Measurements from ENCODE around the gene USP5.

USP5 gene

DNA sequence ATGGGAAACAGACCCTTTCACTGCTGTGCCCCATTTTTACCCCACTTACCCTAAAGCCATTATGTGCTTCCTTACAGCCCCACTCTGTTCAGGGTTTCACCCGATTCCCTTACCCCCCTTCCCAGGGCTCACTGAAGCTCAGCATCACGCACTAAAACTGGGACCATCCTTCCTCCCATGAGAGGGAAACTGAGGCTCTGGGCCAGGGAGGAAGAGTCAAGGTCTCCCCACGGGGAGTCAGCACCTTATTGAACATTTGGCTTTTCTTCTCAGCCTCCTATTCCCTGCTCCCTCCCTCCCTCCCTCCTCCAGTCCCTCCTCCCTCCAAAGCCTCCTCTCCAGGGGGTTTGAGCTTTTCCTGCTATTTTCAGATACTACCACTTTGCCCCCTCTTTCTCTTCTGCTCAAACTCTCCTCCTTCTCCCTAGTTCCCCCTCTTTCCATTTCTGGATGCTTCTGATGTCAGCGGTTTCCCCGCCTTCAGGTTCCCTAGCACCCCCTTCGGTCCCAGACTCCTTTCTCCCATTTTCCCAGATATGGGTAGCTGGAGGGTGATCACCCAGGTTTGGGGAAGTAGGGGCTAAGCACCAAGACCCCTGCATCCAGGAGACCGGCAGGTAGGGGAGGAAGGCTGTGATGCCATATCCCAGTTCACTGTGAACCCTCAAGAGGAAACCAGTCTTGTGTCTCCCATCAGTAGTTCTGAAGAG is 29.4 kb upstream of the USP5 start:
- peak overlapping the region; percentile 58 for H3K4me3 ChIP-seq (ENCODE audit: low read length)
- DNase-seq (ENCODE audit: low read depth): no peak

DNA sequence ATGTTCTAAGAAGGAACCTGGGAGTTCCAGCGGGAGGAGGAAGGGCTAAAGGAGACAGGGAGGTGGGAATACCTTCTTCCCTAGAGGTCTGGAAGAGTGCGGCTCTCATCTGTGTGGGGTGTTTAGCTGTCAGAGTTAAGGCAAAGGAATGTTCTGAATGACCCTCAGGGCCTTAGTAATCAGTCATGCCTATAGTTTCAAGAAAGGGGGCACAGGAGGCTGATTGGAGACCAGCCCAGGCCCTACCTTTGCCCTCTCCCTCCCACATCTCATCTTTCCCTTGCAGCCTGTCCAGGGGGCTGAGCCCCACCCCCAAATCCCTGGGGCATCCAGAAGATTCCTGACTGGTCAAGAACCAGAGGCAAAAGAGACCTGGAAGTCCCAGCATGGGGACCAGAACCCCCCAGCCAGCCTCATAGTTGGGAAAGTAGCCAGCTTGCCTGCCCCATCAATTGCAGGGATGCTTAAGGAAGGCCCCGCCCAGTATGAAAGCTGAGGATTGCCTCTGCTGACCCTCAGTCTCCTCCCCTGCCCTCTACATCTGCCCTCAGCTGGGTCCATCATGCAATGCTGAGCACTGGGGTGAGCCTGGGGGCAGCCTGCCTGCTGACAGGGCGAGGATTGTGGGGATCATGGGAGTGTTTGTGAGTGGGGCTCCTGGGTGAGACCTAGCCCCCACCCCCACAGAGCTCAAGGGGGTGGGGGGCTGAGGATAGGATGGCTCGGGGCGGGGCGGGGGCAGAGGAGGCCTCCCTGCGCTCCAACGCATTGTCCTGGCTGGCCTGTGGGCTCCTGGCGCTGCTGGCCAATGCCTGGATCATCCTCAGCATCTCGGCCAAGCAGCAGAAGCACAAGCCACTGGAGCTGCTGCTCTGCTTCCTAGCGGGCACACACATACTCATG is 28.5 kb upstream of the USP5 start:
- no peak overlapping the region for H3K4me3 ChIP-seq (ENCODE audit: low read length)
- no peak for DNase-seq (ENCODE audit: low read depth)
- TF ChIP-seq, protein P1, sequence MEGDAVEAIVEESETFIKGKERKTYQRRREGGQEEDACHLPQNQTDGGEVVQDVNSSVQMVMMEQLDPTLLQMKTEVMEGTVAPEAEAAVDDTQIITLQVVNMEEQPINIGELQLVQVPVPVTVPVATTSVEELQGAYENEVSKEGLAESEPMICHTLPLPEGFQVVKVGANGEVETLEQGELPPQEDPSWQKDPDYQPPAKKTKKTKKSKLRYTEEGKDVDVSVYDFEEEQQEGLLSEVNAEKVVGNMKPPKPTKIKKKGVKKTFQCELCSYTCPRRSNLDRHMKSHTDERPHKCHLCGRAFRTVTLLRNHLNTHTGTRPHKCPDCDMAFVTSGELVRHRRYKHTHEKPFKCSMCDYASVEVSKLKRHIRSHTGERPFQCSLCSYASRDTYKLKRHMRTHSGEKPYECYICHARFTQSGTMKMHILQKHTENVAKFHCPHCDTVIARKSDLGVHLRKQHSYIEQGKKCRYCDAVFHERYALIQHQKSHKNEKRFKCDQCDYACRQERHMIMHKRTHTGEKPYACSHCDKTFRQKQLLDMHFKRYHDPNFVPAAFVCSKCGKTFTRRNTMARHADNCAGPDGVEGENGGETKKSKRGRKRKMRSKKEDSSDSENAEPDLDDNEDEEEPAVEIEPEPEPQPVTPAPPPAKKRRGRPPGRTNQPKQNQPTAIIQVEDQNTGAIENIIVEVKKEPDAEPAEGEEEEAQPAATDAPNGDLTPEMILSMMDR (conservative IDR thresholded peaks at IDR 0.05; ENCODE audit: low read length): no peak

More for the DNA sequence above, 29.4 kb upstream of the USP5 start:
- TF ChIP-seq, protein P1 (conservative IDR thresholded peaks at IDR 0.05; ENCODE audit: low read length): no peak

DNA sequence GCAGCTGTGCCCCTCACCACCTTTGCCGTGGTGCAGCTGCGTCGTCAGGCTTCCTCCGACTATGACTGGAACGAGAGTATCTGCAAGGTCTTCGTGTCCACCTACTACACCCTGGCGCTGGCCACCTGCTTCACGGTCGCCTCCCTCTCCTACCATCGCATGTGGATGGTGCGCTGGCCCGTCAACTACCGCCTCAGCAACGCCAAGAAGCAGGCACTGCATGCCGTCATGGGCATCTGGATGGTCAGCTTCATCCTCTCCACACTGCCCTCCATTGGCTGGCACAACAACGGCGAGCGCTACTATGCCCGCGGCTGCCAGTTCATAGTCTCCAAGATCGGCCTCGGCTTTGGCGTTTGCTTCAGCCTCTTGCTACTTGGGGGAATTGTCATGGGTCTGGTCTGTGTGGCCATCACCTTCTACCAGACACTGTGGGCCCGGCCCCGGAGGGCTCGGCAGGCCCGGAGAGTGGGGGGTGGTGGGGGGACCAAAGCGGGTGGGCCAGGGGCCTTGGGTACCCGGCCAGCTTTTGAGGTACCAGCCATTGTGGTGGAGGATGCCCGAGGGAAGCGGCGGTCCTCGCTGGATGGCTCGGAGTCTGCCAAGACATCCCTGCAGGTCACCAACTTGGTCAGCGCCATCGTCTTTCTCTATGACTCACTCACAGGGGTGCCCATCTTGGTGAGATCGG is 27.7 kb upstream of the USP5 start:
- no peak overlapping the region for H3K4me3 ChIP-seq (ENCODE audit: low read length)
- TF ChIP-seq, protein P1 (conservative IDR thresholded peaks at IDR 0.05; ENCODE audit: low read length): no peak
- no peak for DNase-seq (ENCODE audit: low read depth)

DNA sequence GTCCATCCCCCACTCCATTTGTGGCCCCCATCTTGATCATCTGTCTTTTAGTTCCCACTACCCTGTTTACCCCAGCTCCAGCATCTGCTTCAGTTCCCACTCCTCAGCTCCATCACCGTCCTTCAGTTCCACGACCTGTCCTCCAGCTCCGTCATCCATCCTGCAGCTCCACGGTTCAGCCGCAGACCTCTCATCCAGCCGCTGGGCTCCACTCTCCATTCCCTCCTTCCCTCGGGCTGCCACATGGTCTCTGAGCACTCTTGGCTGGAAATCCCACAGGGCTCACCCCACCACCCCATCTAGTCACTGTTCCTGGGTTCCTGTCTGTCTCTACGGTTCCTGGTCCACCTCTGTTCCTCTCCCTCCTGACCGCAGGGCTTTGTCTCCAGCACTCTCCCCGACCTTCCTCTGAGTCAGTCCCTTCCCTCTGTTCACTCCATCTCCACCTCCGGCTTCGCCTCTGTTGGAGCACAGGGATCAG is 27.0 kb upstream of the USP5 start:
- peak overlapping the region; percentile 52 for H3K4me3 ChIP-seq (ENCODE audit: low read length)
- peak; percentile 29 for DNase-seq (ENCODE audit: low read depth)
- TF ChIP-seq, protein P1 (conservative IDR thresholded peaks at IDR 0.05; ENCODE audit: low read length): no peak

DNA sequence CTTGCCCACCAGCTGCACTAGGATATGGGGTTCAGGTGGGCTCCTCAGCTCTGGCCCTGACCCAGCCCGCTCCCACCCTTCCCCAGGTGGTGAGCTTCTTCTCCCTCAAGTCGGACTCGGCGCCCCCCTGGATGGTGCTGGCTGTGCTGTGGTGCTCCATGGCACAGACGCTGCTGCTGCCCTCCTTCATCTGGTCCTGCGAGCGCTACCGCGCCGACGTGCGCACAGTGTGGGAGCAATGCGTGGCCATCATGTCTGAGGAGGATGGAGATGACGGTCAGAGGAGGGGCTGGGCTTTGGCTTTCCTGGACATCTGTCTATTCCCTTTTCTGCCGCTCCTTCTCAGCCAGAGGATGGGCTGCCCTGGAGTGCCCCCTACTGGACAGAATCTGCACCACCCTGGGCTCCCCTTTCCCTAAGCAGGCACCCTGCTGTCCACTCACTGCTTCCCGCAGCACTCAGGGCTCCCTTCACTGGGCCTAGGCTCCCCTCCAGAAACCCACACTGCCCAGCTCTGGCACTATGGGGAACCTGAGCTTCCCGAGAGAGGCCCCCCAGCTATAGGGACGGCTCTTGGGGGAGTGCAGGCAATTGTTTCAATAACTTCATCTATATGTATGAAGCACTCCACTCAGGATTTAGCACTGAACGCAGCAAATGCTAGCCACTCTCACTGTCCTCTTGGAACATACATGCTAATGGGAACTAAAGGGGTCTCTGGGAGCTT is 26.4 kb upstream of the USP5 start:
- DNase-seq (ENCODE audit: low read depth): peak; percentile 80
- TF ChIP-seq, protein P1 (conservative IDR thresholded peaks at IDR 0.05; ENCODE audit: low read length): peak; percentile 89
- peak overlapping the region; percentile 52 for H3K4me3 ChIP-seq (ENCODE audit: low read length)

DNA sequence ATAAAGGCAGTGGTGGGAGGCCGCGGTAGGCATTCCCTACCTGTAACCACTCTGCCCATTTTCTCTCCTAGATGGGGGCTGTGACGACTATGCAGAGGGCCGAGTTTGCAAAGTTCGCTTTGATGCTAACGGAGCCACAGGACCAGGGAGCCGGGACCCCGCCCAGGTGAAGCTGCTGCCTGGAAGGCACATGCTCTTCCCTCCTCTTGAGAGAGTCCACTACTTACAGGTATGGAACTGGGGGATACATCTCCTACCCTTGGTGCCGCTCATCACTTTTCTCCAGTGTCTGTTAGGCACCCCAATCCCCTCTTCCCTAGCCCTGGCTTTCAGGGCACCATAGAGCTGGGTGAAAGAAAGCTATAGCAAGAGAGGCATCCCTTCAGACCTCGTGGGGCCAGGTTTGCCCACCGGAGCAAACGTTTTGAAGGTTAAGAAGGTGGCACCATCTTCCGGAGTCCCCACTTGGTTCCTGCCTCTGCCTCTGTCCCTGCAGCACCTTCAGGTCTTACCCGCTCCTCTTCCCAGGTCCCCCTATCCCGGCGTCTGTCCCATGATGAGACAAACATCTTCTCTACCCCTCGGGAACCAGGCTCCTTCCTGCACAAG is 25.7 kb upstream of the USP5 start:
- H3K4me3 ChIP-seq (ENCODE audit: low read length): no peak overlapping the region
- TF ChIP-seq, protein P1 (conservative IDR thresholded peaks at IDR 0.05; ENCODE audit: low read length): no peak
- DNase-seq (ENCODE audit: low read depth): no peak
